ENCODE measurements around the gene EBF3. TPM values are rescaled to one million over a fixed set of nuclear protein-coding genes. Genes with fewer than 3 reads are reported as not detected.
"Not testable (repeated sequence)": the region's sequence is repeated elsewhere in the genome, so short reads cannot be mapped to it uniquely, and the experiment has no call there.

The EBF3 gene
- total and polyA plus RNA-seq, 3 donors from 2014 or later: 4.0 to 7.6 (median 6.0) TPM

GRCh38 chr10:129924375-129925085 is 39.5 kb downstream of the EBF3 start:
- TF ChIP-seq POLR2A (IDR thresholded peaks at IDR 0.05): no peak
- TF ChIP-seq, protein P1, sequence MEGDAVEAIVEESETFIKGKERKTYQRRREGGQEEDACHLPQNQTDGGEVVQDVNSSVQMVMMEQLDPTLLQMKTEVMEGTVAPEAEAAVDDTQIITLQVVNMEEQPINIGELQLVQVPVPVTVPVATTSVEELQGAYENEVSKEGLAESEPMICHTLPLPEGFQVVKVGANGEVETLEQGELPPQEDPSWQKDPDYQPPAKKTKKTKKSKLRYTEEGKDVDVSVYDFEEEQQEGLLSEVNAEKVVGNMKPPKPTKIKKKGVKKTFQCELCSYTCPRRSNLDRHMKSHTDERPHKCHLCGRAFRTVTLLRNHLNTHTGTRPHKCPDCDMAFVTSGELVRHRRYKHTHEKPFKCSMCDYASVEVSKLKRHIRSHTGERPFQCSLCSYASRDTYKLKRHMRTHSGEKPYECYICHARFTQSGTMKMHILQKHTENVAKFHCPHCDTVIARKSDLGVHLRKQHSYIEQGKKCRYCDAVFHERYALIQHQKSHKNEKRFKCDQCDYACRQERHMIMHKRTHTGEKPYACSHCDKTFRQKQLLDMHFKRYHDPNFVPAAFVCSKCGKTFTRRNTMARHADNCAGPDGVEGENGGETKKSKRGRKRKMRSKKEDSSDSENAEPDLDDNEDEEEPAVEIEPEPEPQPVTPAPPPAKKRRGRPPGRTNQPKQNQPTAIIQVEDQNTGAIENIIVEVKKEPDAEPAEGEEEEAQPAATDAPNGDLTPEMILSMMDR (IDR thresholded peaks at IDR 0.05): no peak
- intact Hi-C loops (cut with DNase I; ENCODE audit: low total_unique reads): no loop called here

GRCh38 chr10:129922598-129923123 is 41.4 kb downstream of the EBF3 start:
- Histone ChIP-seq H3K36me3 (ENCODE audit: low read depth, missing control alignments) (no peaks in the 10 kb centered on the region), H3K4me3 (no peak overlapping the region), H3K4me1 (no peaks in the 10 kb centered on the region), H3K27me3 (no peaks in the 10 kb centered on the region), H3K9me3 (no peaks in the 10 kb centered on the region), H3K27ac (no peak overlapping the region)
- TF ChIP-seq POLR2A (IDR thresholded peaks at IDR 0.05): no peak
- TF ChIP-seq, protein P1 (IDR thresholded peaks at IDR 0.05): no peak
- DNase-seq: no peak
- intact Hi-C loops (cut with DNase I; ENCODE audit: low total_unique reads): no loop called here
- 85 to 89% methylated on average over 17 to 18 of the region's 18 CpGs for WGBS, 2 donors

More at GRCh38 chr10:129924375-129925085, 39.5 kb downstream of the EBF3 start:
- Histone ChIP-seq H3K27ac (no peak overlapping the region), H3K36me3 (ENCODE audit: low read depth, missing control alignments) (no peaks in the 10 kb centered on the region), H3K9me3 (no peaks in the 10 kb centered on the region), H3K27me3 (no peaks in the 10 kb centered on the region), H3K4me1 (no peaks in the 10 kb centered on the region), H3K4me3 (no peak overlapping the region)
- WGBS, 2 donors: 89 to 92% methylated on average over 16 of the region's 16 CpGs
- no peak for DNase-seq

GRCh38 chr10:129921801-129922597 is 42.1 kb downstream of the EBF3 start:
- DNase-seq: no peak
- no peaks in the 10 kb centered on the region for H3K27me3 ChIP-seq
- intact Hi-C loops (cut with DNase I; ENCODE audit: low total_unique reads): no loop called here
- no peaks in the 10 kb centered on the region for H3K36me3 ChIP-seq (ENCODE audit: low read depth, missing control alignments)
- no peaks in the 10 kb centered on the region for H3K9me3 ChIP-seq
- WGBS, 2 donors: 92 to 98% methylated on average over 12 to 16 of the region's 16 CpGs
- H3K27ac ChIP-seq: no peak overlapping the region
- H3K4me1 ChIP-seq: no peaks in the 10 kb centered on the region
- H3K4me3 ChIP-seq: no peak overlapping the region
- TF ChIP-seq POLR2A (IDR thresholded peaks at IDR 0.05): no peak
- TF ChIP-seq, protein P1 (IDR thresholded peaks at IDR 0.05): no peak

- Histone ChIP-seq H3K4me3 (no peak overlapping the region), H3K36me3 (ENCODE audit: low read depth, missing control alignments) (no peaks in the 10 kb centered on the region), H3K9me3 (no peaks in the 10 kb centered on the region), H3K27ac (no peak overlapping the region), H3K4me1 (no peaks in the 10 kb centered on the region), H3K27me3 (no peaks in the 10 kb centered on the region)
- DNase-seq: no peak
- TF ChIP-seq POLR2A (IDR thresholded peaks at IDR 0.05): no peak
- TF ChIP-seq, protein P1 (IDR thresholded peaks at IDR 0.05): no peak
- intact Hi-C loops (cut with DNase I; ENCODE audit: low total_unique reads): no loop called here
- 92 to 93% methylated on average over 11 to 18 of the region's 18 CpGs for WGBS, 2 donors
Measured at GRCh38 chr10:129921065-129921670, 42.9 kb downstream of the EBF3 start.

DNA sequence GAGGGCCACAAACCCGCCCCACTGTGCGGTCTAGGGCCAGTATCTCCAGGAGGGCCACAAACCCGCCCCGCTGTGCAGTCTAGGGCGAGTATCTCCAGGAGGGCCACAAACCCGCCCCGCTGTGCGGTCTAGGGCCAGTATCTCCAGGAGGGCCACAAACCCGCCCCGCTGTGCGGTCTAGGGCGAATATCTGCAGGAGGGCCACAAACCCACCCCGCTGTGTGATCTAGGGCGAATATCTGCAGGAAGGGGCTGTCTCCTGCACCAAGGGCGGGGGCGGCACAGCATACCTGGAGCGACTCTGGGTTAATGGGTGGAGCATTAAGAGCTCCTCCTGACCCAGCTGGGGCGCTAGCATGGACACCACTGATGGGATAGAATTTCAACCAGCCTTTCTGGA is 43.9 kb downstream of the EBF3 start:
- WGBS, 2 donors: 95 to 98% methylated on average over 7 to 8 of the region's 18 CpGs
- H3K27ac ChIP-seq; DNase-seq; H3K4me1 ChIP-seq; H3K4me3 ChIP-seq; intact Hi-C loops (cut with DNase I; ENCODE audit: low total_unique reads); H3K27me3 ChIP-seq; H3K36me3 ChIP-seq (ENCODE audit: low read depth, missing control alignments); H3K9me3 ChIP-seq: not testable (repeated sequence)
